ENCODE results near the gene NDUFS2. TPM values are rescaled to one million over a fixed set of nuclear protein-coding genes. Genes with fewer than 3 reads are reported as not detected.

NDUFS2 gene
- 79.0 to 87.4 TPM (median 84.3 TPM) in 5 replicates for total RNA-seq (2022; extraction: Qiagen RNA extraction; ENCODE audit: low read depth)

GRCh38 chr1:161201836-161202712, at the start of gene NDUFS2:
Gene NDUFS2, plus strand, starts transcription at chr1:161202367. Its CDS starts 19 bp downstream, at chr1:161202386.

GRCh38 chr1:161153682-161154337, 48.4 kb upstream of the NDUFS2 start, which contains the start of gene UFC1:
Gene UFC1, plus strand, starts transcription at chr1:161153978. Its CDS starts 20 bp downstream, at chr1:161153998.

GRCh38 chr1:161159087-161159912, 42.9 kb upstream of the NDUFS2 start, which contains the start of gene USP21:
Gene USP21, plus strand, starts transcription at chr1:161159500. Its CDS starts 1,141 bp downstream, at chr1:161160641.

GRCh38 chr1:161165742-161166668, 36.2 kb upstream of the NDUFS2 start, which contains the start of gene PPOX:
Gene PPOX, plus strand, starts transcription at chr1:161166426. Its CDS starts 422 bp downstream, at chr1:161166848.

GRCh38 chr1:161177112-161177935, 24.8 kb upstream of the NDUFS2 start, which contains the start of gene B4GALT3:
Gene B4GALT3, minus strand, starts transcription at chr1:161177507. Its CDS starts 1,447 bp downstream, at chr1:161176060.

GRCh38 chr1:161198897-161199431, 3.2 kb upstream of the NDUFS2 start, which contains the start of gene ADAMTS4:
Gene ADAMTS4, minus strand, starts transcription at chr1:161199054. Its CDS starts 427 bp downstream, at chr1:161198627.

GRCh38 chr1:161215076-161215475, 12.9 kb downstream of the NDUFS2 start, which contains the start of gene FCER1G:
Gene FCER1G, plus strand, starts transcription at chr1:161215295. Its CDS starts 27 bp downstream, at chr1:161215322.

GRCh38 chr1:161225534-161226319, 23.6 kb downstream of the NDUFS2 start, which contains the start of gene TOMM40L:
Gene TOMM40L, plus strand, starts transcription at chr1:161226060. Its CDS starts 430 bp downstream, at chr1:161226490.

GRCh38 chr1:161238039-161238473, 35.9 kb downstream of the NDUFS2 start, which contains the start of gene NR1I3:
Gene NR1I3, minus strand, starts transcription at chr1:161238203. Its CDS starts 1,638 bp downstream, at chr1:161236565.

GRCh38 chr1:161258439-161259344, 56.5 kb downstream of the NDUFS2 start, which contains the start of gene PCP4L1:
Gene PCP4L1, plus strand, starts transcription at chr1:161258745. Its CDS starts 230 bp downstream, at chr1:161258975.

Other genes starting within 250 kb of the NDUFS2 start
- 0.14 to 1.1 TPM (median 0.36 TPM) in 5 replicates for gene ITLN2, start 247.6 kb upstream of the NDUFS2 start, total RNA-seq (2022; extraction: Qiagen RNA extraction; ENCODE audit: low read depth)
- gene F11R, start 181.2 kb upstream of the NDUFS2 start, total RNA-seq (2022; extraction: Qiagen RNA extraction; ENCODE audit: low read depth): 43.1 to 66.6 TPM (median 47.2 TPM) in 5 replicates
- 0.49 to 0.78 TPM (median 0.67 TPM) in 4 of 5 replicates, not detected in the other for gene TSTD1, start 163.4 kb upstream of the NDUFS2 start, total RNA-seq (2022; extraction: Qiagen RNA extraction; ENCODE audit: low read depth)
- gene USF1, start 156.4 kb upstream of the NDUFS2 start, total RNA-seq (2022; extraction: Qiagen RNA extraction; ENCODE audit: low read depth): 45.3 to 50.5 TPM (median 49.9 TPM) in 5 replicates
- gene ARHGAP30, start 132.5 kb upstream of the NDUFS2 start, total RNA-seq (2022; extraction: Qiagen RNA extraction; ENCODE audit: low read depth): 0.06 to 0.19 TPM (median 0.08 TPM) in 5 replicates
- 0.81 to 2.9 TPM (median 2.0 TPM) in 5 replicates for gene NECTIN4, start 112.8 kb upstream of the NDUFS2 start, total RNA-seq (2022; extraction: Qiagen RNA extraction; ENCODE audit: low read depth)
- gene KLHDC9, start 104.0 kb upstream of the NDUFS2 start, total RNA-seq (2022; extraction: Qiagen RNA extraction; ENCODE audit: low read depth): 1.1 to 2.2 TPM (median 2.0 TPM) in 5 replicates
- 106 to 128 TPM (median 117 TPM) in 5 replicates for gene PFDN2, start 84.3 kb upstream of the NDUFS2 start, total RNA-seq (2022; extraction: Qiagen RNA extraction; ENCODE audit: low read depth)
- gene NIT1, start 84.3 kb upstream of the NDUFS2 start, total RNA-seq (2022; extraction: Qiagen RNA extraction; ENCODE audit: low read depth): 23.3 to 38.9 TPM (median 30.2 TPM) in 5 replicates
- 24.5 to 35.9 TPM (median 32.3 TPM) in 5 replicates for gene DEDD, start 69.7 kb upstream of the NDUFS2 start, total RNA-seq (2022; extraction: Qiagen RNA extraction; ENCODE audit: low read depth)
- 85.4 to 154 TPM (median 93.0 TPM) in 5 replicates for gene UFC1, start 48.4 kb upstream of the NDUFS2 start, total RNA-seq (2022; extraction: Qiagen RNA extraction; ENCODE audit: low read depth)
- 15.0 to 24.1 TPM (median 20.5 TPM) in 5 replicates for gene USP21, start 42.9 kb upstream of the NDUFS2 start, total RNA-seq (2022; extraction: Qiagen RNA extraction; ENCODE audit: low read depth)
- gene PPOX, start 35.9 kb upstream of the NDUFS2 start, total RNA-seq (2022; extraction: Qiagen RNA extraction; ENCODE audit: low read depth): 10.7 to 19.4 TPM (median 16.6 TPM) in 5 replicates
- 18.3 to 28.9 TPM (median 25.6 TPM) in 5 replicates for gene B4GALT3, start 24.9 kb upstream of the NDUFS2 start, total RNA-seq (2022; extraction: Qiagen RNA extraction; ENCODE audit: low read depth)
- 0.02 TPM in 1 of 5 replicates, not detected in the others for gene ADAMTS4, start 3.3 kb upstream of the NDUFS2 start, total RNA-seq (2022; extraction: Qiagen RNA extraction; ENCODE audit: low read depth)
- gene FCER1G, start 12.9 kb downstream of the NDUFS2 start, total RNA-seq (2022; extraction: Qiagen RNA extraction; ENCODE audit: low read depth): 0.70 TPM in 1 of 5 replicates, not detected in the others
- not detected in 5 replicates for gene APOA2, start 21.3 kb downstream of the NDUFS2 start, total RNA-seq (2022; extraction: Qiagen RNA extraction; ENCODE audit: low read depth)
- 9.5 to 12.8 TPM (median 11.3 TPM) in 5 replicates for gene TOMM40L, start 23.7 kb downstream of the NDUFS2 start, total RNA-seq (2022; extraction: Qiagen RNA extraction; ENCODE audit: low read depth)
- gene NR1I3, start 35.8 kb downstream of the NDUFS2 start, total RNA-seq (2022; extraction: Qiagen RNA extraction; ENCODE audit: low read depth): not detected in 5 replicates
- gene PCP4L1, start 56.4 kb downstream of the NDUFS2 start, total RNA-seq (2022; extraction: Qiagen RNA extraction; ENCODE audit: low read depth): 0.11 TPM in 1 of 5 replicates, not detected in the others
- gene MPZ, start 107.6 kb downstream of the NDUFS2 start, total RNA-seq (2022; extraction: Qiagen RNA extraction; ENCODE audit: low read depth): 0.21 to 0.57 TPM (median 0.45 TPM) in 4 of 5 replicates, not detected in the other
- 236 to 252 TPM (median 244 TPM) in 5 replicates for gene SDHC, start 112.0 kb downstream of the NDUFS2 start, total RNA-seq (2022; extraction: Qiagen RNA extraction; ENCODE audit: low read depth)
- 0.33 to 0.60 TPM (median 0.49 TPM) in 3 of 5 replicates, not detected in the others for gene CFAP126, start 165.5 kb downstream of the NDUFS2 start, total RNA-seq (2022; extraction: Qiagen RNA extraction; ENCODE audit: low read depth)

All from A549 treated with ZK216348 at 1 μM for 4 hours (cell line).